ENCODE measurements around the gene DCK. TPM values are rescaled to one million over a fixed set of nuclear protein-coding genes. Genes with fewer than 3 reads are reported as not detected.

Gene DCK
- total and polyA plus RNA-seq, 2 donors (not counting 1 experiment from before 2014, with no cell fraction given) = 34.8 to 58.2 TPM

- Histone ChIP-seq H3K4me1 (ENCODE audit: control insufficient read depth in 2 of 2, insufficient read depth in 2 of 2, low read length in 2 of 2) (peaks cover 71% of the 10 kb centered on the region in 2 donors), H3K9ac (ENCODE audit: low read length) (peak overlapping the region; percentile 31), H3K4me2 (replicated peaks; ENCODE audit: low read depth, low read length, poor library complexity, severe bottlenecking) (peak overlapping the region; percentile 71), H4K20me1 (ENCODE audit: control insufficient read depth, insufficient read depth, low read length, poor library complexity, severe bottlenecking) (peaks cover 31% of the 10 kb centered on the region), H3K79me2 (ENCODE audit: control insufficient read depth, insufficient read depth, low read length) (peaks cover 98% of the 10 kb centered on the region), H3K27me3 (replicated peaks in 1 of 4; ENCODE audit: control extremely low read depth in 1 of 4, control insufficient read depth in 3 of 4, insufficient read depth in 4 of 4, low read length in 3 of 4) (no peaks in the 10 kb centered on the region), H2AFZ (ENCODE audit: insufficient read depth, low read depth, low read length, poor library complexity, severe bottlenecking) (no peak overlapping the region), H3K9me3 (ENCODE audit: control extremely low read depth in 1 of 3, control insufficient read depth in 2 of 3, insufficient read depth in 1 of 3, low read length in 2 of 3) (no peaks in the 10 kb centered on the region), H3K27ac (ENCODE audit: low read length in 2 of 2) (peak overlapping the region; percentile 68 to 93), H3K36me3 (replicated peaks in 1 of 2; ENCODE audit: control extremely low read depth in 1 of 2, control insufficient read depth in 1 of 2, extremely low read depth in 1 of 2, insufficient read depth in 2 of 2, low read length in 1 of 2) (peaks cover 2 to 18% of the 10 kb centered on the region in 2 experiments), H3K4me3 (ENCODE audit: control extremely low read depth in 1 of 5, extremely low read depth in 1 of 5, insufficient read depth in 1 of 5, low read depth in 2 of 5, low read length in 4 of 5) (peak overlapping the region in 2 of 5 experiments; percentile 22 to 40)
- TF ChIP-seq EZH2 (IDR thresholded peaks at IDR 0.05; ENCODE audit: borderline replicate concordance, insufficient read depth, low read depth, low read length, poor library complexity, severe bottlenecking) (no peak), CTCF (IDR thresholded peaks at IDR 0.05) (no peak)
- Mint-ChIP-seq H3K4me3 (peak overlapping the region; percentile 69), H3K27ac (peak overlapping the region; percentile 82), H3K27me3 (no peaks in the 10 kb centered on the region), H3K4me1 (peaks cover 72% of the 10 kb centered on the region), H3K9me3 (ENCODE audit: insufficient read depth) (no peaks in the 10 kb centered on the region)
- 41% methylated on average over 5 of the region's 6 CpGs for WGBS (ENCODE audit: insufficient coverage)
- CTCF ChIA-PET = interaction anchor here (0.6 to 7.7 kb wide), 8 partner anchors 16 to 354 kb away, joined by 3 to 245 read pairs (median 3); partner anchors contain the start of gene DCK
- peak; percentile 72 for ATAC-seq (ENCODE audit: low read depth)
- intact Hi-C loops (cut with micrococcal nuclease) = loop anchor here (5.0 kb wide), 1 partner anchor 404 kb away; no protein-coding TSS in a partner anchor
- DNase-seq = peak; percentile 83
- POLR2A ChIA-PET = interaction anchor here (4.9 kb wide), 1 partner anchor 11 kb away, joined by 43 read pairs; the partner anchor contains the start of gene DCK
Measured at GRCh38 chr4:71006203-71006907, 12.9 kb downstream of the DCK start.

- H3K79me2 ChIP-seq (ENCODE audit: control insufficient read depth, insufficient read depth, low read length) = peaks cover 93% of the 10 kb centered on the region
- Mint-ChIP-seq H3K27ac (peak overlapping the region; percentile 13), H3K4me1 (peaks cover 56% of the 10 kb centered on the region), H3K9me3 (ENCODE audit: insufficient read depth) (no peaks in the 10 kb centered on the region), H3K27me3 (no peaks in the 10 kb centered on the region), H3K4me3 (no peak overlapping the region)
- DNase-seq (no peak), ATAC-seq (ENCODE audit: low read depth) (no peak)
- H3K27ac ChIP-seq (ENCODE audit: low read length in 2 of 2) = peak overlapping the region in 1 of 2 donors; percentile 93
- peaks cover 58 to 60% of the 10 kb centered on the region in 2 donors for H3K4me1 ChIP-seq (ENCODE audit: control insufficient read depth in 2 of 2, insufficient read depth in 2 of 2, low read length in 2 of 2)
- H3K27me3 ChIP-seq (replicated peaks in 1 of 4; ENCODE audit: control extremely low read depth in 1 of 4, control insufficient read depth in 3 of 4, insufficient read depth in 4 of 4, low read length in 3 of 4) = no peaks in the 10 kb centered on the region
- TF ChIP-seq CTCF (IDR thresholded peaks at IDR 0.05) (no peak), EZH2 (IDR thresholded peaks at IDR 0.05; ENCODE audit: borderline replicate concordance, insufficient read depth, low read depth, low read length, poor library complexity, severe bottlenecking) (no peak)
- ChIA-PET POLR2A (no interaction called here), CTCF (interaction anchor here (1.0 to 7.7 kb wide), 8 partner anchors 16 to 356 kb away, joined by 3 to 245 read pairs (median 4); partner anchors contain the start of genes DCK and JCHAIN)
- no peak overlapping the region for H2AFZ ChIP-seq (ENCODE audit: insufficient read depth, low read depth, low read length, poor library complexity, severe bottlenecking)
- H4K20me1 ChIP-seq (ENCODE audit: control insufficient read depth, insufficient read depth, low read length, poor library complexity, severe bottlenecking) = peaks cover 39% of the 10 kb centered on the region
- H3K36me3 ChIP-seq (replicated peaks in 1 of 2; ENCODE audit: control extremely low read depth in 1 of 2, control insufficient read depth in 1 of 2, extremely low read depth in 1 of 2, insufficient read depth in 2 of 2, low read length in 1 of 2) = peaks cover 2 to 15% of the 10 kb centered on the region in 2 experiments
- intact Hi-C loops (cut with micrococcal nuclease) = loop anchor here (5.0 kb wide), 1 partner anchor 406 kb away; no protein-coding TSS in a partner anchor
- no peak overlapping the region for H3K4me3 ChIP-seq (ENCODE audit: control extremely low read depth in 1 of 5, extremely low read depth in 1 of 5, insufficient read depth in 1 of 5, low read depth in 2 of 5, low read length in 4 of 5)
- no peak overlapping the region for H3K4me2 ChIP-seq (replicated peaks; ENCODE audit: low read depth, low read length, poor library complexity, severe bottlenecking)
- H3K9me3 ChIP-seq (ENCODE audit: control extremely low read depth in 1 of 3, control insufficient read depth in 2 of 3, insufficient read depth in 1 of 3, low read length in 2 of 3) = no peaks in the 10 kb centered on the region
- no CpG with 5 or more reads among the region's 2 CpGs for WGBS (ENCODE audit: insufficient coverage)
- H3K9ac ChIP-seq (ENCODE audit: low read length) = no peak overlapping the region
Measured at GRCh38 chr4:71008196-71008595, 14.7 kb downstream of the DCK start.
